CD4-positive, alpha-beta T cell treated with Interferon alpha-2 for 1 hour (primary cell): Measurements from ENCODE around the gene ACSF2.
A peak's percentile ranks its signal among the peaks of the same experiment; 100 is the strongest.

Source experiments
- DNase-seq, 2 donors: peaks; one replicate each; pipeline ENCODE4 v3.0.0-alpha.2; 2020 to 2022

Gene ACSF2

DNA sequence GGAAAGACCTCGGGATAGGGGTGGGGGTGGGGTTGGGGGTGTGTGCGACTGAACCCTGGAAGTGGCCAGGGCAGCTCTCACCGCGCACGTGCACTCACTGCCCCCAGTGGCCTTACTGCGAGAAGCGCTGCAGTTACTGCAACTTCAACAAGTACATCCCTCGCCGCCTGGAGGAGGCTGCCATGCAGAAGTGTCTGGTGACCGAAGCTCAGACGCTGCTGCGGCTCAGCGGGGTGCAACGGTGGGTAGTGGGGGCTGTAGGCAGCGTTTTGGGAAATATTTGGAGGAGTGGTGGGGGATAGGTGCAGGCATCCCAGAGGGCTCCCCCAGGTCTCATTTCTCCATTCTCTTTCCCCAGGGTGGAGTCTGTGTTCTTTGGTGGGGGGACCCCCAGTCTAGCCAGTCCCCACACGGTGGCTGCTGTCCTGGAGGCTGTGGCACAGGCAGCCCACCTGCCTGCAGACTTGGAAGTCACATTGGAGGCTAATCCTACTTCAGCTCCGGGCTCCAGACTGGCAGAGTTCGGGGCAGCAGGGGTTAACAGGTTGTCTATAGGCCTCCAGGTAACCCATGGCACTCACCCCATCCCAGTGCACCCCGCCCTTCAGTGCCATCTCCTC is 53.6 kb downstream of the ACSF2 start:
- peak; percentile 71 to 72 for DNase-seq

- DNase-seq = no peak
Measured at GRCh38 chr17:50480142-50480764, 54.2 kb downstream of the ACSF2 start.

DNA sequence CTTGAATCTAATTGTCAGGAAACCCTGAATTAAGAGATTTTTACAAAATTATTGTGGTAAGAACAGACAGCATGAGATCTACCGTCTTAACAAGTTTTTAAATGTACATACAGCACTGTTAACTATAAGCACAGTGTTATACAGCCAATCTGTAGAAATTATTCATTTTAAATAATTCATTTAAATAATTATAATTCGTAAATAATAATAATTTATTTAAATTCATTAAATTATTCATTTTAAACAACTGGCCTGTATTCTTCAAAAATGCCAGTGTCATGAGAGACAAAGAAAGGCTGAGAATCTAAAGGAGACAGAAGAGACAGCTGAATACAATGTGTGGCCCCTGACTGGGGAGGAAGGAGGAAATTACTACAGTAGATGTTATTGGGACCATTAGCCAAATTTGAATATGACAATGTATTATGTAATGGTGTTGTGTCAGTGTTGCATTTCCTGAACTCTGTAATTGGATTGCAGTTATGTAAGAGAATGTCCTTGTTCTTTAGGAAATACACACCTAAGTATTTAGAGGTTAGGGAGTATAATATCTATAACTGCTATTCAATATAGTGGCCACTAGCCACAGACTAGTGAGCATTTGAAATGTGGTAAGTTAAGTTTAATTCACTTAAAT is 55.0 kb downstream of the ACSF2 start:
- no peak for DNase-seq

GRCh38 chr17:50481648-50482047 is 55.6 kb downstream of the ACSF2 start:
- DNase-seq = no peak

DNA sequence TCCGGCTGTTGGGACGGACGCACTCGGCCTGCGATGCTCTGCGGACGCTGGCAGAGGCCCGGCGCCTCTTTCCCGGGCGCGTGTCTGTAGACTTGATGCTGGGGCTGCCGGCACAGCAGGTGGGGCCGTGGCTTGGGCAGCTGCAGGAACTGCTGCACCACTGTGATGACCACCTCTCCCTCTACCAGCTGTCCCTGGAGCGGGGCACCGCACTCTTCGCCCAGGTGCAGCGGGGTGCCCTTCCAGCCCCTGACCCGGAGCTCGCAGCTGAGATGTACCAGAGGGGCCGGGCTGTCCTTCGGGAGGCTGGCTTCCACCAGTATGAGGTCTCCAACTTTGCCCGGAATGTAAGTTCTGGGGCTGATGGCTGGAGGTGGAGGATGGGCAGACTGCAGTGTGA is 56.1 kb downstream of the ACSF2 start:
- DNase-seq = no peak

GRCh38 chr17:50482516-50482915 is 56.5 kb downstream of the ACSF2 start:
- peak; percentile 76 to 77 for DNase-seq

- DNase-seq = no peak
Measured at GRCh38 chr17:50483266-50483665, 57.2 kb downstream of the ACSF2 start.

DNA sequence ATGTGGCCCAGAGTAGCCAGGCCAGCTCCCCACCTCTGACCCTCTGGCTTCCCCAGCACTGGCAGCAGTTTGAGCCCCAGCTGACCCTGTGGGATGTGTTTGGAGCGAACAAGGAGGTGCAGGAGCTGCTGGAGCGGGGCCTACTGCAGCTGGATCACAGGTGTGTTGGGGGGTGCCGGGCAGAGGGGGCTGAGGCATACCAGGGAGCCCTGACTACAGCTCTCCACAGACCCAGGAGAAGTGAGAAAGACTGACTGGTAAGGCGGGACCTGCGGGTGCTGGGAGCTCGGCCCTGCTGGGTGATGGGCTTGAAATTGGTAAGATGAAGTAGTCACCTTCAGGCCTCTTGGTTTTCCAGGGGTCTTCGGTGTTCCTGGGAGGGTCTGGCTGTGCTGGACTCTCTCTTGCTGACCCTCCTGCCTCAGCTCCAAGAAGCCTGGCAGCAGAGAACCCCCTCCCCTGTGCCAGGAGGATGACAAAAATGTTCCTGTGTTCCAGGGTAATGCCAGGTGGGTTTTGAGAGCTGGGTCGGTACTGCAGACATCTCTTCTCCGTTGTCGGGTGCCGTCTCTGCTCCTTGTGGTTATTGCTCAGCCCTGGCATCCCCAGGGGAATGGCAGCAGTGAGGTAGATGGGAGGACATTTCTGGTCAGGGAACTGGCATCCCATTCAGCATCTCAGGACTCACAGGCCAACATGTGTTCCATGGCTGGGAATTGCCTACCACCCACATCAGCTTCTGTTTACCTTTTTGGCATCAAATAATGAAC is 58.6 kb downstream of the ACSF2 start:
- DNase-seq = no peak

DNA sequence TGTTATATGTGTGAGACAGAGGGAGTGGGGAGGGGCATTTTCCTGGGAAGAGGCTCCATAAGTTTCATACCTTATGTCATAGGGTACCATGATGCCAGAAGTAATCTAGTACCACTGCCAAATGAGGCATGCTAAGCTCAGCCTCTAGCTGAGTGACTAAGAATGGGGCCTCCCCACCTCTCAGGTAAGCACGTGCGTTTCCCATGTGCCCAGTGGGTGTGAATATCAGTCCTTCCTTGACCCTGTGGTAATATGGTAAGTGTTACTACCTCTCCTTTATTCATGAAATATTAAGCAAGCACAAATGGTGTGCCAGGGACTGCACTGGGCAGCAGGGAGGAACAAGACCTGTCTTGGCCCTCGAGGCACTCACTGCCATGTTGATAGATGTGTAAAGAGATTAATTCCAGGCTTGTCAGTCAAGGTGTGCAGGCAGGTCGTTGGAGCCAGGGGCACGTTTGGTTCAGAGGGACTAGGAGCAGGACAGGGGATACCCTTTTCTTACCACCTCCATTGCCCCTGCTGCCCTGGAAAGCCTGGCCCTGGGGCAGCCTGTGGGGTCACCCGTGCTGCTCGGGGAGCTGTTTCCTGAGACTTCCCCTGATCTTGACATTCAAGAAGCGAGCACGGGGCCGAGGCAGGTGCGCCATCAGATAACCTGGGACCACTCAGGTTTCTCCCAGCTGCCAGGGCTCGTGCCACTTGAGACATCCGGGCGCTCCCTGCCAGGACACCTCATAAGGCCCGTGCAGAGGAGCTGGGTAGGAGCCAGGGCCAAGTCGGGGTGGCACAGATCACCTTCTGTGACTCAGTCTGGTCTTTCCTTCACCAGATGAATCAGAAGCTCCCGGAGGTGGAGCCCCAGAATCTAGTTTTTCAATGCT is 61.4 kb downstream of the ACSF2 start:
- no peak for DNase-seq

DNA sequence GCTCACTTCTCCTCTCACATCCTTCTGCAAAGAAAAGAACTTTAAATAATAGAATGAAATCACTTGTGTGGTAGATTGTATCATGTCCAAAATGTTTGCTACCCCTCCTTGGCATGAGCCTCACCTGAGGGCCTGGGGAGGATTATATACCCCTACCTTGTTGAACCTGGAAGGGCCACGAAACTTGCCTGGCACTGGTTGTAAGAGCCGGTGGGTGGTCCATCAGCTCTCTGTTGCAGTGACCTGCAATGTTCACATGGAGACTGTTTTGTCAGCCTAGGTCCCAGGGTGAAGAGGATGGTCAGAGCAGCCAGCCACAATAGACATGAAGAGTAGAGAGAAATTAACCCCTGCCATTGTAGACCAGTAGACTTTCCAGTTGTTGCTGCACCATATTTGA is 62.9 kb downstream of the ACSF2 start:
- no peak for DNase-seq

- DNase-seq = no peak
Measured at GRCh38 chr17:50491505-50491904, 65.5 kb downstream of the ACSF2 start.

GRCh38 chr17:50492214-50492613 is 66.2 kb downstream of the ACSF2 start:
- no peak for DNase-seq

DNA sequence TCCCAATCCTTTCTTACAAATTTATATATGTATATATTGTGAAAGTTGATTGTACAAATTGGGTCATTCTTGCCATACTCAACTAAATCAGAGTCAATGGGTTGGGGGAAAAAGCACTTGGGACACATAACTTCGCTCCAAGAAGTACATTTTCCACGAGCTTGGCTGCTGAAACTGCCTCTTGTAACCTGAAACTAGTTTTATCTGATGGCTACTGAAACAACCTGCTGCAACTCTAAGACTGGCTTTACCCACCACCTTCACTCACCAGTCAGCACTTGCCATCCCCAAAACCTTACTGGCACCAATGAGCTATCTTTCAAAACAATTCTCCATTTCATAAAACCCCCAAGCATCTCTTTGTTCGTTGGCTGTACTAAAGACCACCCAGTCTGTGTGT is 67.7 kb downstream of the ACSF2 start:
- no peak for DNase-seq

DNA sequence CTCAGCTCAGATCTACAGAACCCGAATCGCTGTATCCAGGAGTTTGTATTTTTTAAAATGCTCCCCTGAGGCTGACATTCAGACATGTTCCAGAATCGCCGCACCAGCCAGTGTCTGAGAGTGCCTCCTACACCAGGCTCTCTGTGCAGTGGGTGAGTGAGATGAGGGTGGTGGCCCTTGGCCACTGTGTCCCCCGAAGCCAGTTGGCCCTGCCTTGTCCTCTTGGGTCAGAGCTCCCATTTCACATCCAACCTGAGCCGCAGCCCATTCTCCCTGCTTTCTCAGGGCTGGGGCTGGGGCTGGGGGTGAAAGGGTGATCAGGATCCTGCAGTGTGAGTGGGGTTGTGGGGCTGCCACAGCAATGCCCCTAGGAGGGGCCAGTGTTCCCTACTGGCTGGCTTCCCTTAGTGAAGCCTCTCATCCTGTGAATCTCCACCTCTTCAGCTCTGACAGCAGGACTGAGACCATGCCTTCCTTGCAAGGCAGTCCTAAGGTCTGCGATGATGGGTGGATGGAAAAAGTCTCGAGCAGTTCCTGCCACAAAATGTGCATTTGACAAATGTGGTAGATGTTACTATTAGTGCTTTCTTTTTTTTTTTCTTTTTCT is 69.3 kb downstream of the ACSF2 start:
- no peak for DNase-seq

- DNase-seq = no peak
Measured at GRCh38 chr17:50495918-50496317, 69.9 kb downstream of the ACSF2 start.

GRCh38 chr17:50498021-50498874 is 72.2 kb downstream of the ACSF2 start:
- DNase-seq = no peak

DNA sequence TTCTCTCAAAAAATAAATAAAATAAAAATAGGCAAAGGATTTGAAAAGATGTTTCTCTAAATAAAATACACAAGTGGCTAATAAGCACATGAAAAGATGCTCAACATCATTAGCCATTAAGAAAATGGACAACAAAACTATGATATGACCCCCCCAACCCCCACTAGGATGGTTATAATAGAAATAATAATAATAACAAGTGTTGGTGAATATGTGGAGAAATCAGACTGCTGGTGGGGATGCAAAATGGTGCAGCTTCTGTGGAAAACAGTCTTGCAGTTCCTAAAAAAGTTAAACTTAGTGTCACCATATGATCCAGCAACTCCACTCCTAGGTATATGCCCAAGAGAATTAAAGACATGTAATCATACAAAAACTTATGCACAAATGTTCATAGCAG is 73.3 kb downstream of the ACSF2 start:
- no peak for DNase-seq

GRCh38 chr17:50499721-50500120 is 73.7 kb downstream of the ACSF2 start:
- DNase-seq = no peak

DNA sequence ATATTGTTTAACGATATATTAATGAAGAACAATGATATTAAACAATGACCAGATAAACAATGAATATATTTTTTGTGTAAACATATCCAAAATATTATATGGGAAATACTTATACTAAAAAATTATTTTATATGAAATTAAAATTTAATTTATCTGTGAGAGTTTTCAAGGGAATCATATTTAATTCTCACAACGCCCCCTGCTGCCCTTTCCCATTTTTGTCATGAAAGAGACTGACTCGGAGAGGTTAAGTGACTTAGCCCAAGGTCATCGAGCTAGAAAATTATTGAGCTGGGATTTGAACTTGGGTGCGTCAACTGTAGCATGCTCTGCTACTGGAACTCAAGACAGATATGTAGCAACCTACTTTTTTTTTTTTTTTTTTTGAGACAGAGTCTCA is 75.0 kb downstream of the ACSF2 start:
- DNase-seq = peak in 1 of 2 donors; percentile 52

DNA sequence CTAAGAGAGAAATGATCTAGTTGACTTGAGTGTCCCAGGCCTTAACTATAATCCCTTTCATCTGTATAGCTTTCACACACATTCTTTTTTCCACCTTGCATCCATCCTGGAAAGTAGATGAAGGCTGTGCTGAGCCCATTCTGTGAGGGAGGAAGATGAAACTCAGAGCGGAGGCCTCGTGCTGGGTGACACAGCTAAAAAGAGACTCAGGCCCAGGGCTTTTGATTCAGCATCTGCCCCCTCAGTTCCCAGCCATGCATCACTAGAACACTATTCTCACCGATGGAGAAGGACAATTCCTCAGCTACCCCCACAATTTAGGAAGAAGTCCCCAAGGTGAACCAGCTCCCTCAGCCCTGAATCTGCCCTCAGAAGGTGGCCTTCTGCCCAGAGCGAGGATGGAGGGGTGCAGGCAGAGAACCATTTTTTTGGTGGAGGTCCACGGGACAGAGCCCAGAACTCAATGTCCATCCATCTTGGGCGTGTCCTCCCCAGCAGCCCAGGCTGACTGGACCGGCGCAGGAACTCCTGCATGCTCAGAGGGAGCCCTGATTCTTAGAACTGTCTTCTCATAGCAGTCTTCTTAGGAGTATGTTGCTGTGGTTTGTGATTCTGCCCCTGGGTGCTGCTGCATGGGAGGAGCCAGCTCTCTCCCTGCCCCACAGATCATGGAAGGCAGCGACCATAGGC is 76.4 kb downstream of the ACSF2 start:
- no peak for DNase-seq
